TTC549 (cell line): ENCODE measurements around the gene LTBP1.
"Not testable (repeated sequence)": the region's sequence is repeated elsewhere in the genome, so short reads cannot be mapped to it uniquely, and the experiment has no call there.

Experiments
- FAIRE-seq: peaks from 2 replicates; lab custom pipeline; 2012; peaks lifted over from hg19 to GRCh38; lab: Jason Lieb, UNC

Gene LTBP1

GRCh38 chr2:33433279-33434235 is 486.8 kb downstream of the LTBP1 start:
- no peak for FAIRE-seq

- FAIRE-seq: no peak
Observed at GRCh38 chr2:33435518-33435917, 488.8 kb downstream of the LTBP1 start.

- FAIRE-seq: no peak
Observed at GRCh38 chr2:33436083-33436482, 489.3 kb downstream of the LTBP1 start.

GRCh38 chr2:33437297-33437696 is 490.5 kb downstream of the LTBP1 start:
- FAIRE-seq: no peak

- FAIRE-seq: no peak
Observed at GRCh38 chr2:33437815-33438214, 491.1 kb downstream of the LTBP1 start.

GRCh38 chr2:33441235-33441810 is 494.6 kb downstream of the LTBP1 start:
- FAIRE-seq: peak; percentile 75

- FAIRE-seq: not testable (repeated sequence)
Observed at GRCh38 chr2:33442052-33442451, 495.3 kb downstream of the LTBP1 start.

GRCh38 chr2:33442528-33443079 is 495.9 kb downstream of the LTBP1 start:
- no peak for FAIRE-seq

GRCh38 chr2:33443274-33443829 is 496.6 kb downstream of the LTBP1 start:
- FAIRE-seq: no peak

GRCh38 chr2:33444967-33445366 is 498.2 kb downstream of the LTBP1 start:
- no peak for FAIRE-seq

GRCh38 chr2:33448220-33448899 is 501.6 kb downstream of the LTBP1 start:
- FAIRE-seq: no peak
